ENCODE measurements around the gene PMCH. TPM values are rescaled to one million over a fixed set of nuclear protein-coding genes. Genes with fewer than 3 reads are reported as not detected.

The PMCH gene
- total RNA-seq, 1 experiment from 2014 or later: not detected

Other genes with a start within 250 kb of the PMCH start
- gene WASHC3, start 135.8 kb downstream of the PMCH start, total RNA-seq (2021): 16.6 and 18.0 TPM in 2 replicates
- gene NUP37, start 77.7 kb downstream of the PMCH start, total RNA-seq (2021): 48.4 and 57.3 TPM in 2 replicates
- 37.8 and 43.0 TPM in 2 replicates for gene PARPBP, start 77.7 kb downstream of the PMCH start, total RNA-seq (2021)